Activated CD4-positive, CD25-positive, alpha-beta regulatory T cell (primary cell): Measurements from ENCODE around the gene PROP1.
A peak's percentile ranks its signal among the peaks of the same experiment; 100 is the strongest.
"Not testable (repeated sequence)": the region's sequence is repeated elsewhere in the genome, so short reads cannot be mapped to it uniquely, and the experiment has no call there.

ENCODE experiments used
- DNase-seq, 4 experiments: peaks; one replicate each; lab custom pipeline; 2025; lab: John Stamatoyannopoulos, UW

The PROP1 gene

GRCh38 chr5:177945145-177945544 is 50.9 kb downstream of the PROP1 start:
- DNase-seq, result not testable (repeated sequence)

- DNase-seq, result peak in 3 of 4 experiments; percentile 7 to 17 (median 9)
Observed at GRCh38 chr5:177943805-177944736, 52.0 kb downstream of the PROP1 start.

- DNase-seq, result not testable (repeated sequence)
Observed at GRCh38 chr5:177942896-177943295, 53.1 kb downstream of the PROP1 start.
